ENCODE data around the gene SUPT3H.

The SUPT3H gene

GRCh38 chr6:45377554-45378333 is at the start of gene SUPT3H:
SUPT3H (minus strand) TSS chr6:45377934.
- DNase-seq (ENCODE audit: low spot score): peak; percentile 96

GRCh38 chr6:45426251-45426650 is 48.5 kb upstream of the SUPT3H start:
- DNase-seq (ENCODE audit: low spot score): no peak

GRCh38 chr6:45424451-45424861 is 46.7 kb upstream of the SUPT3H start:
- DNase-seq (ENCODE audit: low spot score): no peak

- DNase-seq (ENCODE audit: low spot score): peak; percentile 33
Measured at GRCh38 chr6:45423824-45424450, 46.2 kb upstream of the SUPT3H start.

GRCh38 chr6:45423111-45423823 is 45.5 kb upstream of the SUPT3H start:
- peak; percentile 76 for DNase-seq (ENCODE audit: low spot score)

GRCh38 chr6:45422503-45423110 is 44.9 kb upstream of the SUPT3H start:
- peak; percentile 62 for DNase-seq (ENCODE audit: low spot score)

GRCh38 chr6:45421709-45422502 is 44.2 kb upstream of the SUPT3H start:
- DNase-seq (ENCODE audit: low spot score): peak; percentile 88

GRCh38 chr6:45420909-45421708 is 43.4 kb upstream of the SUPT3H start:
- DNase-seq (ENCODE audit: low spot score): peak; percentile 48

- DNase-seq (ENCODE audit: low spot score): peak; percentile 60
Measured at GRCh38 chr6:45420083-45420908, 42.6 kb upstream of the SUPT3H start.

GRCh38 chr6:45419571-45420082 is 41.9 kb upstream of the SUPT3H start:
- no peak for DNase-seq (ENCODE audit: low spot score)

GRCh38 chr6:45417436-45417835 is 39.7 kb upstream of the SUPT3H start:
- no peak for DNase-seq (ENCODE audit: low spot score)

- no peak for DNase-seq (ENCODE audit: low spot score)
Measured at GRCh38 chr6:45416700-45417099, 39.0 kb upstream of the SUPT3H start.

- peak; percentile 6 for DNase-seq (ENCODE audit: low spot score)
Measured at GRCh38 chr6:45415788-45416518, 38.2 kb upstream of the SUPT3H start.

GRCh38 chr6:45415315-45415714 is 37.6 kb upstream of the SUPT3H start:
- no peak for DNase-seq (ENCODE audit: low spot score)

GRCh38 chr6:45411959-45412358 is 34.2 kb upstream of the SUPT3H start:
- DNase-seq (ENCODE audit: low spot score): no peak

- no peak for DNase-seq (ENCODE audit: low spot score)
Measured at GRCh38 chr6:45400021-45400420, 22.3 kb upstream of the SUPT3H start.

GRCh38 chr6:45398075-45398813 is 20.5 kb upstream of the SUPT3H start:
- DNase-seq (ENCODE audit: low spot score): no peak

GRCh38 chr6:45394586-45395095 is 16.9 kb upstream of the SUPT3H start:
- DNase-seq (ENCODE audit: low spot score): no peak

All from GM03348 (cell line).